ENCODE data around the gene RGS8.
A peak's percentile ranks its signal among the peaks of the same experiment; 100 is the strongest.
"Not testable (repeated sequence)": the region's sequence is repeated elsewhere in the genome, so short reads cannot be mapped to it uniquely, and the experiment has no call there.

Gene RGS8

GRCh38 chr1:182700351-182700709 lies 15.9 kb upstream of the RGS8 start:
- DNase-seq: no peak

GRCh38 chr1:182699393-182700350 lies 15.3 kb upstream of the RGS8 start:
- DNase-seq: no peak

DNA sequence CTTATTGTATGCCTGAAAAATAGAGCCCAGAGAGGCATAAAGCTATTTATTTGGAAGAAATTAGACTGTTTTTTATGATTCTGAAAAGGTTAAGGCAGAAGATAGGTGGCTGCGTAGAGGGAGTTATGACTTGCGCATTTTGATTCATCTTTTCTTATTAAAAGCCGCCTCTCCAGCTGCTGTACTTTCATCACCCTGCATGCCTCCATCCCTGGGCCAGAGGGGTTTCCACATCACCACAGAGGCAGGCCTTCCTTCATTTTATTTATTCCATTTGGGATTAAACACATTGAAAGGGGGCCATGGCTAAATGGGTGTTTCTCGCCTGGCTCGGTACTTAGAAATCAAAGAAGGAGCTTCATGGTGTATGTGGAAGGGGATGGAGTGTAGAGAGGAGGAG lies 14.6 kb upstream of the RGS8 start:
- DNase-seq: no peak

DNA sequence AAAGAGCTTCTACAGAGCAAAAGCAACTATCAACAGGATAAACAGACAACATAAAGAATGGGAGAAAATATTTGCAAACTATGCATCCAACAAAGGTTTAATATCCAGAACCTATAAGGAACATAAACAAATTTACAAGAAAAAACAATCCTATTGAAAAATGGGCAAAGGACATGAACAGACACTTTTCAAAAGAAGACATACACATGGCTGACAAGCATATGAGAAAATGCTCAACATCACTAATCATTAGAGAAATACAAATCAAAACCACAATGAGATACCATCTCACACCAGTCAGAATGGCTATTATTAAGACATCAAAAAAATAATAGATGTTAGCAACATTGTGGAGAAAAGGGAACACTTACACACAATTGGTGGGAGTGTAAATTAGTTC lies 8.8 kb upstream of the RGS8 start:
- DNase-seq: not testable (repeated sequence)

DNA sequence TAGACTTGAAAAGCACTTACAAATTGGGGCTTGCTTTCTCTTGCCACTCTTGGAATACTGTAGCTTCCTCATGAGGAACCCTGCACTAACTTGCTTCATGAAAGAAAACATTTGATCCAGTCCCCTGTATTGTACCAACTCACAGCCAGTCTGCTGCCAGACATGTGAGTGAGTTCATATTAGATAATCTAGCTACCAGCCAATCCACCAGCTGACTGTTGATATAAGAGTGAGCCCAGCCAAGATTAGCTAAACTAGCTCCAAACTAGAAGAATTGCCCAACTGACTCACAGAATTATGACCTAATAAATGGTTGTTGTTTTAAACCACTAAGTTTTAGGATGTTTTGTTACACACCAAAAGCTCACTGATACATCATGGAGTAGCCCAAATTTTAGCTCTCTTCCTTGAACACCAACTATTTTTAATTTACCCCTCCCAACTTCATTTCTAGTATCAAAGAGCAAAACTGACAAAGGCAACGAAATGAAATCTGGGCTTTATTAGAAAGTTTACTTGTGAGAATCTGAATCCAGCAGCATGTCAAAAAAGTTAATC lies 6.6 kb upstream of the RGS8 start:
- no peak for DNase-seq

- no peak for DNase-seq
Measured at GRCh38 chr1:182688436-182689205, 4.2 kb upstream of the RGS8 start.

DNA sequence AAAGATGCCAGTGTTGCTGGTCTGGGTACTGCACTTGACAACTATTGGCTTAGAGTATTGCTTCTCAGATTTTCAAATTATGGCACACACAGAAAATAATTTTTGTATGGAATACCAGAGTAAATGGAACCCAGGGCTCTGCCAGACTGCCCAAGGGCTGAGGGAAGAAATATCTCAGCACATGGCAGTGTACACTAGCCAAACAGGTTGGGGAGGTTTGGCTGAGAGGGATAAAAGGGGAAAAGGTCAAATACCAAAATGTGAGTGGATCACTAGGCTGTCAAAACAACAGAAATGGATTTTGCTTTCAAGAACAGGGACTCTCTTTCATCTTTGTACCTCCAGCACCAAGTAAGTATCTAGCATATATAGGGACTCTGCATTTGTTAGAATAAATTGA lies 3.0 kb upstream of the RGS8 start:
- no peak for DNase-seq

- DNase-seq: no peak
Measured at GRCh38 chr1:182686446-182686845, 2.1 kb upstream of the RGS8 start.

DNA sequence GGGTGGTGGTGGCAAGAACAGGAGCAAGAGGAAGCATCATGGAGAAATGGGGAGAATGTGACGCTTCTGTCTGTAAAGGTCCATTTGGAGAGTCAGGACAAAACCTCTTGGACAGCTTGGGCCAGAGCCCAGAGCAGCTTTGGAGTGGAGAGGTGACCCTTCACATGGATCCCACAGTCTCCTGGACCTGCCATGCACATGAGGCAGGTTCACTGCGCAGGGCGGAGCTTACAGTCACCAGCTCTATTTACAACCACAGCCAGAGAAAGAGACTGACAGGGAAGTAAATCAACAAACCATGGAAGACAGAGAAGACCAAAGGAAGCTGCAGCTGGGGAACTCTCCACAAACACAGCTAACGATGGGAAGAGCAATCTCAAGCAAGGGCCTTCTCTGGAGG lies 828 bp upstream of the RGS8 start:
- no peak for DNase-seq

GRCh38 chr1:182682898-182683501 lies 1.4 kb downstream of the RGS8 start:
- no peak for DNase-seq

GRCh38 chr1:182682406-182682805 lies 2.0 kb downstream of the RGS8 start:
- no peak for DNase-seq

DNA sequence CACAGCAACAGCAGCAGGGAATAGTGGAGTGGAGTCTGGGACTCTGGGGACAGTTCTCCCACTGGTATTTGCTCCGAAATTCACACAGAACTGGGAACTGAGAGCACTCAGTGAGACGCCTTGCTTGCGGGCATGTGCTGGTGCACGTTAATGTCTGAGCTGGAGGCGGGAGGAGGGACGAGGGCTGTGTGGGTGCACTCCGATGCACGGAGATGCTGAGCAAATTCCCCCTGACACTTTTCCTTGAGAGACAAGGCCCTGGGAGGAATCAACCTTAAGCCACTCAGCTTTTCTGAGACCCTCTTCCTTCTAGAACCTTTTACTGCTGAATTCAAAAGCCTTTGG lies 2.8 kb downstream of the RGS8 start:
- no peak for DNase-seq

DNA sequence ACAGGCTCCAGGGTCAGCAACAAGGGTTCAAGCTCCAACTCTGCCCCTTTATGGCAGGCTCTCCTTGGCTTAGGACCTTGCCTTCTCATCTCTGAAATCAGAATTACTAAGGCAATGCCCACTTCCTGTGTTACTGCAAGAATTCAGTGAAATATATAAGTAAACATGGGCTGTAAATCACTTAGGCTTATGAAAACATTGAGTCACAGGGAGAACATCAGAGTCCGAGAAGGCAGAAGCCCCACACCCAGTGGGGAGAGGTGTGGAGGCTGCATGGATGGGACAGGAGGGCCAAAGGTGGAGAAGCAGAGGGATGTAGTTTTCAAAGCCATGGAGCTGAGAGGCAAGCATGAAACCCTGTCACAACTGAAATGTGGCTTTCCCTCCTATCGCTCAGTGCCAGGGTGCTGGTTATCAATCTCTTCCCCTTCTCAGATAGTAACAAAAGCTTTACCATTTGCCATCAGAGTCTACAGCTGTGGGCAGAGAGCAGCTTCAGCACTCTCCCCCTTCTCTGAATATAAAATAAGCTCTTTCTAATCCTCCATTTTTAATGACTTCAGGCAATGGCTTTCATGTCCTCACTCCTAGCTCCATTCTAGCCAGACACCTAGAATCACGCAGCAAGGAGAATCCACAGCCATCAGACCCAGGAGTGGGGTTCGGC lies 3.4 kb downstream of the RGS8 start:
- peak; percentile 21 for DNase-seq

DNA sequence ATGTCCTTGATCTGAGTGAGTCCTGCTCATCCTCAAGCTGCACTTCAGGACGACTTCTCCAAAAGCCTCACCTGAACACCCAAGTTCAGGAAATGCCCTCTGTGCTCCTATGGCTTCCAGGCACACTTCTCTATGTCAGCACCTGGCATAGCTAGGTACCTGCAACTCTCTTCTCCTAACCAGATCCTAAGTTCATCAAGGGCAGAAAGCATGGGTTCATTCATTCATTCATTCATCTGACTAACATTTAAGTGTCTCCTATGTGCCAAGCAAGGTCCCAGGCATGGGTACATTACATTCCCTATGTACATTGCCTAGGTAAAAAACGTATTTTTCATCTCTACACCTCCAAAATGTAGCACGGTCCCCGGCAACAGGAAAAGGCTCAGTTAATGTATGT lies 4.0 kb downstream of the RGS8 start:
- DNase-seq: no peak

DNA sequence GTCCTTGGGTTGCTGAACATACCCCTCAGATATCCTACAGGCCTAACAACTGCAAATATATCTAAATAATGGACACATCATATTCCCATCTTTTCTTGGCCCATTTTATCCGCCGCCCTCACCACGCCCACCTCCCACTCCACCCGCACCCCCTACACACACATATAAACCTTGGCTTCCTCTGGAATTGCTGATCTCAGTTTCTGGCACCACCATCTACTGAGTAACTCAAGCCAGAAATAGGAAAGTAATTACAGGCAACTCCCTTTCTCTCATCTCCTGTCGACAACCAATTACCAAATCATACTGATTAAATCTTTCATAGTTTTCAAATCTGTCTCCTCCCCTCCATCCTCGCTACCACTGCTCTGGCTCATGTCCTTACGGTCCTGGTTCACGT lies 4.7 kb downstream of the RGS8 start:
- no peak for DNase-seq

DNA sequence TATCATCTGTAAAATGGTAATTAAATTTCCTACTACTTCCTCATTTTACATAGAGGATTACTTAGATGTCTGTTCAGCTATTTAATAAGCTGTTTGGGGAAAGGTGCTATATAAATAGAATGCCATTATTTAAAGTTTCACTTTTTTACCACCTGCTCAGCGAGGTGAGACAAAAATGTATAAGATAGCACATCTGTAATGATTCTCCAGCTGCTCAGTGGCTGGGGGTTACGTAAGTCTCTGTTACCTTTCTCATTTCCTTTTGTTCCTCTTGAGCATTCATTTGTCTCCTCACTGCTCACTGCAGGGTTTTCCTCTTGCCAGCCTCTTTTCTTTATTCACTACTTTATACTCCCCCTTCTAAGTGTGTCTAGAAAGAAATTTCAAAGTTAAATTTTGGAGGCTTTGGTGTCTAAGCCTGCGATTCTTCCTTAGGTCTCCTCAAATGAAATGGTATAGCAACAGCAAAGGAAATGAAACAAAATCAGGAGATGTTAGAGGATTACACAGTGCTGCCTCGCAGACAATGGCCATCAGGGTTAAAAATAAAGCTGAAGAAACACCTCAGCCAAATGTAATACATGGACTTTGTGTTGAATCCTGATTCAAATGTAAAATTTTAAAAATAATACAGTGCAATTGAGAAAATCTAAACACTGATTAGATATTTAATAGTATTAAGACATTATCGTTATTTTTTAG lies 6.8 kb downstream of the RGS8 start:
- DNase-seq: peak; percentile 4

- no peak for DNase-seq
Measured at GRCh38 chr1:182676274-182676673, 8.1 kb downstream of the RGS8 start.

DNA sequence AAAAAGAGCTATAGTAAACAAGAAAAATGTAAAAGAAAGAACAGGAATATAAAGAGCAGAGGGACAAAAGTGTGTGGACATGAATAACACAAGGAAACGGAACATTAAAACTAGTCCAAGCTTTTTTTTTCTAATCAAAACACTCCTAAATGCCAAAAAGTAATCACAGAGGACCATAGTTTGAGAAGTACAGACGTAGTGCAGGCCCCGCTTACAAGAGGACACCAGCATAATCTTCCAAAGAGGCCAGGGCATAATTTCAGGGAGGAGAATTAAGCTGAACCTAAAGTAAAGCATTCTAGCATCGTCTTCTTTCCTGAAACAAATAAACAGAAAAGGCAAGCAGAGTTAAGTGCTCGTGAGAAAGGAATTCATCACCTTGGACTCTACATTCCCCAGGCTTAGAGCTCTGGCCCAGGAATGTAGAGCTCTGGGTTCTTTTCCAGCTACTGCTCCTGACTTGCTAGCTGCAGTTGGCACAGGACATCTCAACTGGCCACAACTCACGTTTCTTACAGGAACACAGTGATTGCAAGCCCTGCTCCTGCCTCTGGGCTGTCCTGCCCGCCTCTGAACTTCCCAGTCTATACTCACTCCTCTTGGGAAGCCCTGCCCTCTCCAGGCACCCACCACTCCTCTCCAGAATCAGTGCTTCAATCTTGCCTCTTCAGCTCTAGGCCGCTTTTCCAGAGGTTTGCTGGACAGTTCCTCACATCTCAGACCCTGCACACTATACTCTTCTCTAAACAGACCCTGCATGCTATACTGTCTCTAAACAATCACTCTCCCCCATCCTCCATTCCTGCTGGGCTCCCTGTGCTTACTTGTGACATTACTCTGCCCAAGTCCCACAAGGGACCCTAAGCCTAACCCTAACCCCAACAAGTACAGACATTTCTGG lies 9.8 kb downstream of the RGS8 start:
- no peak for DNase-seq

GRCh38 chr1:182672487-182672836 lies 11.9 kb downstream of the RGS8 start:
- no peak for DNase-seq

DNA sequence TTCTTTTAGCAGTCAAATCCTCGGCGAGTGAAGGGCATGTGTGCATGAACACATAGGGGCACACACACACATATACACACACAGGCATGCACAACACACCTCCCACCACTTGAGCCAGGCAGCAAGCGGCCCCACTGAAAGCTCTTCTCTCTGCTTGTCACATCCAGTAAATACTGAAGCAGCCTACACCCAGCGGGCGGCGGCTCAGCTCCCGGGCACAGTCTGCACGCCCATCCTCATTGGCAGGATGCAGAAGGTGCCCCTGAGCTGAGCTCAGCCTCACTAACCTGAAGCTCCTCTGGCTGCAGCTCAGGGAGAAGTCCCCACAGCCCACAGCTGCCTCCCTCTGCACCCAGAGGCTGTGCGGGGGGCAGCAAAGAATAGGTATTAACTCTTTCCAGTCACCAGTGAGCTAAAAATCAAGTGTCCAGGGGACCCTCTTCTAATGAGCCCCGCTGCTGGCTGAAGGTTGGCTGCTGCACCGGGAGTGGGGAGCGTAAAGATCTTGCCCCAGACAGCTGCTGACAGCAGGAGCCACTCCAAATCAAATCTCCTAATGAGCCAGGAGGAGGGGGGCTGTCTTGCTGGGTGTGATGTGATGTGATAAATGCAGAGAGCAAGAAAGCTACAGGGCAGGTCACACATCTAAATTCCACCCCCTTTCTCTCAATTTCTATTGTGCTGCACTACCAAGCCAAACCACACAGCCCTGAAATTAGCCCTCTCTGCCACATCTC lies 12.5 kb downstream of the RGS8 start:
- DNase-seq: no peak

All from NK-92 treated with Interleukin-12 subunit alpha and Interleukin-12 subunit beta, amount 100 ng/mL, for 24 hours (cell line).